GM12891 (cell line): ENCODE data around the gene RHOT1.
A peak's percentile ranks its signal among the peaks of the same experiment; 100 is the strongest.

Source experiments
- PAX5 ChIP-seq: IDR thresholded peaks from 2 replicates; pipeline ENCODE4 v1.6.1; 2011; ENCODE audit warnings: low read length, moderate library complexity, mild to moderate bottlenecking; ENCODE audit not compliant: insufficient read depth, severe bottlenecking
- POLR2A ChIP-seq: IDR thresholded peaks from 2 replicates; pipeline ENCODE4 v1.6.1; 2011; ENCODE audit warnings: low read depth, low read length, control low read depth
- POLR2AphosphoS5 ChIP-seq: IDR thresholded peaks from 2 replicates; pipeline ENCODE4 v1.6.1; 2011; ENCODE audit warnings: low read depth, low read length, control low read depth
- POU2F2 ChIP-seq: IDR thresholded peaks from 2 replicates; pipeline ENCODE4 v1.6.1; 2011; ENCODE audit warnings: low read depth, mild to moderate bottlenecking, control low read depth, low read length, moderate library complexity
- SPI1 ChIP-seq: IDR thresholded peaks from 2 replicates; pipeline ENCODE4 v1.6.1; 2011; ENCODE audit warnings: low read depth, low read length, control low read depth
- TAF1 ChIP-seq: IDR thresholded peaks from 2 replicates; pipeline ENCODE4 v1.6.1; 2011; ENCODE audit warnings: low read depth, low read length, control low read depth

GRCh38 chr17:32266389-32267301, 124.3 kb downstream of the RHOT1 start:
- no peak for TF ChIP-seq TAF1
- TF ChIP-seq POLR2A = no peak
- TF ChIP-seq POLR2AphosphoS5 = no peak
- TF ChIP-seq SPI1 = peak; percentile 79
- TF ChIP-seq PAX5 = no peak
- TF ChIP-seq POU2F2 = no peak
